Lower lobe of right lung (tissue), 2 donors: Measurements from ENCODE around the gene TOMM40L. TPM values are rescaled to one million over a fixed set of nuclear protein-coding genes. Genes with fewer than 3 reads are reported as not detected.

ENCODE experiments used
- ATAC-seq, 2 donors: fragments of 200-7000 bp; cut with Tn5 transposase; one replicate each; pipeline ENCODE4 v1.9.1; 2020 to 2022; ENCODE audit warnings: mild to moderate bottlenecking in 2 of 2, moderate library complexity in 2 of 2
- DNase-seq: peaks from one replicate; pipeline ENCODE4 v3.0.0-alpha.2; 2020
- H3K27ac ChIP-seq: fragments of 200-600 bp; one replicate; pipeline ENCODE4 v1.8.0; 2022
- H3K27me3 ChIP-seq: fragments of 200-600 bp; one replicate; pipeline ENCODE4 v1.8.0; 2022; ENCODE audit warnings: low read depth
- H3K36me3 ChIP-seq: fragments of 200-600 bp; one replicate; pipeline ENCODE4 v1.8.0; 2022; ENCODE audit warnings: mild to moderate bottlenecking
- H3K4me1 ChIP-seq: fragments of 200-600 bp; one replicate; pipeline ENCODE4 v1.8.0; 2022
- H3K4me3 ChIP-seq: fragments of 200-600 bp; one replicate; pipeline ENCODE4 v1.8.0; 2022; ENCODE audit warnings: mild to moderate bottlenecking
- H3K9me3 ChIP-seq: fragments of 200-600 bp; one replicate; pipeline ENCODE4 v1.8.0; 2022
- intact Hi-C: fragments of 100-400 bp; cut with DNase I; formaldehyde crosslinking; loops from one replicate; pipeline ENCODE4 v1.11.0; 2022
- total RNA-seq: library from RNA; stranded (reverse); fragmentation: NEBNext Ultra II Directional; extraction: Animal tissue kit (Norgen Biotek cat#: 25700); gene quantifications from one replicate; pipeline ENCODE4 v1.2.1, GENCODE V29; 2021
- TF ChIP-seq, protein P1 (sequence below): fragments of 200-600 bp; IDR thresholded peaks from one replicate; pipeline ENCODE4 v1.8.0; 2022; ENCODE audit warnings: antibody characterized with exemption, mild to moderate bottlenecking
- donor health status: DM: no; HTN: yes; CAD: no; lungs with severe emphysema.

The TOMM40L gene
- total RNA-seq, 1 donor from 2014 or later = 11.6 TPM

DNA sequence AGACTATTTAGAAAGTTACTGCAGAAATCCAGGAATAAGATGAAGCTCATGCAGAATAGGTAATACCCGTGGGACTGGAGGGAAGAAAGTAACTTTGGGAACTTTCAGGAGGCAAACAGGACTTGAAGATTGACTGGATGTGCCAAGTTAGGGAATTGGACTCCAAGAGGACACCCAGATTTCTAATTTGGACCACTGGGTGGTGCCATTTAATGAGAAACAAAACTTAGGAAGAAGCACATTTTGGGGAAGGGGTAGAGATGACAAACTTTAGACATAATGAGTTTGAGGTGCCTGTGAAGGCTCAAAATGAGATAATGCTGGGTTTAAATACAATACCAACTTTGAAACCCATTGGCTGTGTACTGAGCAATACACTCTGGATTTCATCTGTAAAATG, 45.2 kb upstream of the TOMM40L start:
- peaks cover 4% of the 10 kb centered on the region for H3K36me3 ChIP-seq
- H3K4me3 ChIP-seq = no peak overlapping the region
- no peaks in the 10 kb centered on the region for H3K27me3 ChIP-seq
- TF ChIP-seq, protein P1, sequence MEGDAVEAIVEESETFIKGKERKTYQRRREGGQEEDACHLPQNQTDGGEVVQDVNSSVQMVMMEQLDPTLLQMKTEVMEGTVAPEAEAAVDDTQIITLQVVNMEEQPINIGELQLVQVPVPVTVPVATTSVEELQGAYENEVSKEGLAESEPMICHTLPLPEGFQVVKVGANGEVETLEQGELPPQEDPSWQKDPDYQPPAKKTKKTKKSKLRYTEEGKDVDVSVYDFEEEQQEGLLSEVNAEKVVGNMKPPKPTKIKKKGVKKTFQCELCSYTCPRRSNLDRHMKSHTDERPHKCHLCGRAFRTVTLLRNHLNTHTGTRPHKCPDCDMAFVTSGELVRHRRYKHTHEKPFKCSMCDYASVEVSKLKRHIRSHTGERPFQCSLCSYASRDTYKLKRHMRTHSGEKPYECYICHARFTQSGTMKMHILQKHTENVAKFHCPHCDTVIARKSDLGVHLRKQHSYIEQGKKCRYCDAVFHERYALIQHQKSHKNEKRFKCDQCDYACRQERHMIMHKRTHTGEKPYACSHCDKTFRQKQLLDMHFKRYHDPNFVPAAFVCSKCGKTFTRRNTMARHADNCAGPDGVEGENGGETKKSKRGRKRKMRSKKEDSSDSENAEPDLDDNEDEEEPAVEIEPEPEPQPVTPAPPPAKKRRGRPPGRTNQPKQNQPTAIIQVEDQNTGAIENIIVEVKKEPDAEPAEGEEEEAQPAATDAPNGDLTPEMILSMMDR = peak; percentile 20
- ATAC-seq (no peak), DNase-seq (no peak)
- intact Hi-C loops = no loop called here
- H3K27ac ChIP-seq = no peak overlapping the region
- peaks cover 51% of the 10 kb centered on the region for H3K4me1 ChIP-seq
- no peaks in the 10 kb centered on the region for H3K9me3 ChIP-seq

DNA sequence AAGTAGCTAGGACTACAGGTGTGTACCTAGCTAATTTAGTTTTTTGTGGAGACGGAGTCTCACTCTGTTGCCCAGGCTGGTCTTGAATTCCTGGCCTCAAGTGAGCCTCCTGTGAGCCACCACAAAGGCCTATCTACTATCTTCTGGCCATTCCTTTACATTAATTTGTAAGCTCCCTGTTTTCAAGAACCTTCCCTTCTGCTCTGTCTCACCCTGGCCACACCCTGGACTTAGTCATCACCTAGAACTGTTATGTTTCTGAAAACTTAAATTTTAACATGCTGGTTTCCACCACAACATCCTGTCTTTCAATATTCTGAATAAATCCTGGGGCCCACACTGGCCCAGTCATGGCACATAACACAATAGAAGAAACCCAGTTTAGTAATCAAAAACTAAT, 43.6 kb upstream of the TOMM40L start:
- TF ChIP-seq, protein P1 = no peak
- Histone ChIP-seq H3K4me3 (no peak overlapping the region), H3K9me3 (no peaks in the 10 kb centered on the region), H3K27me3 (no peaks in the 10 kb centered on the region), H3K4me1 (peaks cover 56% of the 10 kb centered on the region), H3K36me3 (no peaks in the 10 kb centered on the region), H3K27ac (peak overlapping the region; percentile 63)
- ATAC-seq (no peak), DNase-seq (no peak)
- intact Hi-C loops = no loop called here

DNA sequence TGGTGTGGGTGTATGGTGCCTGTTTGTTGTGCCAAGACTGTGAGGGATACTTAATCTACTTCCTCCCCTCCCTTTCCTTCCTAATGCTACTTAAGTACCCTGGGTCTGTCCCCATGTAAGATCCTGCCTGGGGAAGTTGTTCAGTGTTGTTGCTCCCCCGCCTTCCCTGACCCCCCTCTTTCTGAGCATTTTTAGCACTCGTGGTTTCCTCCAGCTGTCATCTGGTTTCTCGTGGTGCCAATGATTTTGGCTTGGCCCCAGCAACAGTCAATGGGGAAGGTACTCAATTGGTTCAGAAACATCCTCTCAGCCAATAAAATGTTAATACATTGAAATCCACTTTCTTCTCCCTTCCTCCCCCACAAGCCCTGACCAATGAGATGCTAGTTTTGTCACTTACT, 40.6 kb upstream of the TOMM40L start:
- TF ChIP-seq, protein P1 = no peak
- ATAC-seq = peak; percentile 82 to 90
- H3K9me3 ChIP-seq = no peaks in the 10 kb centered on the region
- intact Hi-C loops = no loop called here
- no peaks in the 10 kb centered on the region for H3K27me3 ChIP-seq
- H3K4me3 ChIP-seq = no peak overlapping the region
- H3K27ac ChIP-seq = peak overlapping the region; percentile 73
- peaks cover 47% of the 10 kb centered on the region for H3K4me1 ChIP-seq
- no peaks in the 10 kb centered on the region for H3K36me3 ChIP-seq
- DNase-seq = peak; percentile 74

DNA sequence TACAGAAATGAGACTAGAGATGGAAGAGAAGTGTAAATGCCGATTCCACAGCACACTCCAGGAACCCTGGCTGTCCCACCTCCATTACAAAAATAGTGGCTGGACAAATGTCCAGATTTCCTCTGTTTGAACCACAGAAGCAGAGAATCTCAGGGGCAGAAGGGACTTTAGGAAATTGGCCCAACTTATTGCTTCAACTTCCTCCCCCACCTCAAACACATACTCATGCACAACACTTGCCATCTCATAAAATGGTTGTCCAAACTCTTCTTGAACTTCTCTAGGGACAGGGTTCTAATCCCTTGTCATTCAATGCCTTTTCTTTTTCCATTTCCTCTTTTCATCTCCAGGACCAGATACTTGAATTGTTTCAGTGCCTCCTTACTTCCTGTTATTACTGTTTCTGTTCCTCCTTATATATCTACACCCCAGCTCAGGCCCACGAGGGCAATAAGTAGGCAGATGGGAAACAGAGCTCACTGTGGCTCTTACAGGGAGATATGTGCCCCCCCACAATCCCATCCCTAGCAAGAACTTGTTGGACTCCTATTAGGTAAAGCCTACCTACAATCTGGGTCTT, 40.0 kb upstream of the TOMM40L start:
- peak; percentile 59 to 68 for ATAC-seq
- H3K36me3 ChIP-seq = no peaks in the 10 kb centered on the region
- peak overlapping the region; percentile 73 for H3K27ac ChIP-seq
- no peaks in the 10 kb centered on the region for H3K27me3 ChIP-seq
- no peak for DNase-seq
- intact Hi-C loops = no loop called here
- peaks cover 47% of the 10 kb centered on the region for H3K4me1 ChIP-seq
- H3K4me3 ChIP-seq = no peak overlapping the region
- no peaks in the 10 kb centered on the region for H3K9me3 ChIP-seq
- TF ChIP-seq, protein P1 = no peak

DNA sequence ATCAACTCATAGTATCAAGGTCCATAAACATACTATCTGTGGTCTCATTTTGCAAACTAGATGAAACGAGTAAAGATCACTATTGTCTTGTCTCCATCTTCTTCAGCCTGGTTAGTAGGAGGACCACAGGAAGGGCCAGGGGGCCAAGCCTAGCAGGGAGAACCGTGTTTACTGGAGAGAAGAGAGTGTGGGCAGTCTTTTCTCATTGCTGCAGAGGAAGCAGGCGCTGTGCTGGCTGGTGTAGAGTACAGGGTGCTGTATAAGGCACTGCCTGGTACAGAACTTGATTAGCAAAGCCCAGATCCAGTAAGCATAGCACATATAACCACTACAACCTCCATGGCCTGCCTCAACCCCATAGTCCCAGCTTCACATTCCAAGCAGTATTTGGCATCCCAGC, 38.5 kb upstream of the TOMM40L start:
- Histone ChIP-seq H3K9me3 (no peaks in the 10 kb centered on the region), H3K4me1 (peaks cover 50% of the 10 kb centered on the region), H3K27me3 (no peaks in the 10 kb centered on the region), H3K27ac (no peak overlapping the region), H3K4me3 (no peak overlapping the region), H3K36me3 (peaks cover 7% of the 10 kb centered on the region)
- DNase-seq (no peak), ATAC-seq (no peak)
- TF ChIP-seq, protein P1 = no peak
- intact Hi-C loops = no loop called here
